PC-9 (cell line): ENCODE data around the gene KRT34.
"Not testable (repeated sequence)": the region's sequence is repeated elsewhere in the genome, so short reads cannot be mapped to it uniquely, and the experiment has no call there.

Source experiments
- EZH2 ChIP-seq: fragments of 200-600 bp; sonication (generic); IDR thresholded peaks from 2 replicates; pipeline ENCODE4 v1.8.0; 2017; ENCODE audit warnings: antibody characterized with exemption, low read depth
- TF ChIP-seq, protein P1 (sequence below): fragments of 200-600 bp; sonication (generic); conservative IDR thresholded peaks from 2 replicates; pipeline ENCODE4 v1.6.1; 2017; ENCODE audit warnings: mixed run types, antibody characterized with exemption, mild to moderate bottlenecking, moderate library complexity

DNA sequence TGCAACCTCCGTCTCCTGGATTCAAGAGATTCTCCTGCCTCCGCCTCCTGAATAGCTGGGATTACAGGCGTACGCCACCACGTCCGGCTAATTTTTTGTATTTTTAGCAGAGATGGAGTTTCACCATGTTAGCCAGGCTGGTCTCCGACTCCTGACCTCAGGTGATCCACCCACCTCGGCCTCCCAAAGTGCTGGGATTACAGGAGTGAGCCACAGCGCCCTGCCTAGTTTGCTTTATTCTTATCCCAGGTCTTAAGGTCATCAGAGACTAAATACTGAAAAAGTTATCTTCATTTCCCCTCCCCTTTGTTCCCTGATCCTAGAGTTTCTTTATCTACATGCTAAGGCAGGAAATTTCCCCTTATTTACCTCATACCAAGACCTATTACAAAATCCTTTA lies 48.3 kb upstream of the KRT34 start:
- TF ChIP-seq, protein P1, sequence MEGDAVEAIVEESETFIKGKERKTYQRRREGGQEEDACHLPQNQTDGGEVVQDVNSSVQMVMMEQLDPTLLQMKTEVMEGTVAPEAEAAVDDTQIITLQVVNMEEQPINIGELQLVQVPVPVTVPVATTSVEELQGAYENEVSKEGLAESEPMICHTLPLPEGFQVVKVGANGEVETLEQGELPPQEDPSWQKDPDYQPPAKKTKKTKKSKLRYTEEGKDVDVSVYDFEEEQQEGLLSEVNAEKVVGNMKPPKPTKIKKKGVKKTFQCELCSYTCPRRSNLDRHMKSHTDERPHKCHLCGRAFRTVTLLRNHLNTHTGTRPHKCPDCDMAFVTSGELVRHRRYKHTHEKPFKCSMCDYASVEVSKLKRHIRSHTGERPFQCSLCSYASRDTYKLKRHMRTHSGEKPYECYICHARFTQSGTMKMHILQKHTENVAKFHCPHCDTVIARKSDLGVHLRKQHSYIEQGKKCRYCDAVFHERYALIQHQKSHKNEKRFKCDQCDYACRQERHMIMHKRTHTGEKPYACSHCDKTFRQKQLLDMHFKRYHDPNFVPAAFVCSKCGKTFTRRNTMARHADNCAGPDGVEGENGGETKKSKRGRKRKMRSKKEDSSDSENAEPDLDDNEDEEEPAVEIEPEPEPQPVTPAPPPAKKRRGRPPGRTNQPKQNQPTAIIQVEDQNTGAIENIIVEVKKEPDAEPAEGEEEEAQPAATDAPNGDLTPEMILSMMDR: not testable (repeated sequence)
- TF ChIP-seq EZH2: not testable (repeated sequence)
